ENCODE results near the gene NCR1.
"Not testable (repeated sequence)": the region's sequence is repeated elsewhere in the genome, so short reads cannot be mapped to it uniquely, and the experiment has no call there.

- not testable (repeated sequence) for TF ChIP-seq EZH2phosphoT487 (IDR thresholded peaks at IDR 0.05; ENCODE audit: low read length); CTCF (IDR thresholded peaks at IDR 0.05; ENCODE audit: low read length); EZH2 (optimal IDR thresholded peaks at IDR 0.05; ENCODE audit: low read depth, low read length)
Measured at GRCh38 chr19:54939538-54939937, 33.6 kb downstream of the NCR1 start.
